OCI-LY1 (cell line): ENCODE data around the gene LDHA.
"Not testable (repeated sequence)": the region's sequence is repeated elsewhere in the genome, so short reads cannot be mapped to it uniquely, and the experiment has no call there.

Experiments
- CTCF ChIP-seq: fragments of 200-600 bp; sonication (generic), shearing (Covaris generic); IDR thresholded peaks from 2 replicates; pipeline ENCODE4 v1.5.1; 2017; ENCODE audit warnings: mild to moderate bottlenecking, antibody characterized with exemption, low read length, moderate library complexity, mixed read lengths
- EZH2 ChIP-seq: fragments of 200-600 bp; sonication (generic), shearing (Covaris generic); IDR thresholded peaks from 2 replicates; pipeline ENCODE4 v1.8.0; 2017; ENCODE audit warnings: borderline replicate concordance, mixed run types, mild to moderate bottlenecking, antibody characterized with exemption, low read length, moderate library complexity, mixed read lengths

- not testable (repeated sequence) for TF ChIP-seq CTCF, EZH2
Observed at GRCh38 chr11:18407400-18407799, 13.0 kb downstream of the LDHA start.
